DMS153 (cell line): ENCODE measurements around the gene NRP1.

ENCODE experiments used
- DNase-seq: peaks from one replicate; lab custom pipeline; 2025; lab: John Stamatoyannopoulos, UW

The NRP1 gene

GRCh38 chr10:33260403-33261149, 73.9 kb downstream of the NRP1 start:
- peak; percentile 20 for DNase-seq

GRCh38 chr10:33258967-33259366, 75.5 kb downstream of the NRP1 start:
- no peak for DNase-seq

- no peak for DNase-seq
Observed at GRCh38 chr10:33257439-33258080, 76.9 kb downstream of the NRP1 start.

GRCh38 chr10:33256458-33256857, 78.0 kb downstream of the NRP1 start:
- DNase-seq, result no peak

- no peak for DNase-seq
Observed at GRCh38 chr10:33254556-33255160, 79.8 kb downstream of the NRP1 start.

GRCh38 chr10:33253411-33253810, 81.1 kb downstream of the NRP1 start:
- DNase-seq, result no peak

GRCh38 chr10:33252794-33253203, 81.7 kb downstream of the NRP1 start:
- DNase-seq, result no peak

- no peak for DNase-seq
Observed at GRCh38 chr10:33252324-33252723, 82.1 kb downstream of the NRP1 start.

- DNase-seq, result no peak
Observed at GRCh38 chr10:33249659-33250345, 84.7 kb downstream of the NRP1 start.

GRCh38 chr10:33249137-33249536, 85.3 kb downstream of the NRP1 start:
- DNase-seq, result no peak

- no peak for DNase-seq
Observed at GRCh38 chr10:33248638-33249037, 85.8 kb downstream of the NRP1 start.

GRCh38 chr10:33247221-33247922, 87.1 kb downstream of the NRP1 start:
- DNase-seq, result no peak

GRCh38 chr10:33245343-33245742, 89.1 kb downstream of the NRP1 start:
- no peak for DNase-seq

GRCh38 chr10:33244354-33244967, 90.0 kb downstream of the NRP1 start:
- DNase-seq, result no peak

- DNase-seq, result no peak
Observed at GRCh38 chr10:33243703-33244102, 90.8 kb downstream of the NRP1 start.

- DNase-seq, result no peak
Observed at GRCh38 chr10:33242931-33243330, 91.5 kb downstream of the NRP1 start.

GRCh38 chr10:33241351-33241750, 93.1 kb downstream of the NRP1 start:
- DNase-seq, result no peak

GRCh38 chr10:33240931-33241330, 93.5 kb downstream of the NRP1 start:
- no peak for DNase-seq

GRCh38 chr10:33240258-33240657, 94.2 kb downstream of the NRP1 start:
- DNase-seq, result no peak

- no peak for DNase-seq
Observed at GRCh38 chr10:33239257-33239656, 95.2 kb downstream of the NRP1 start.

- DNase-seq, result no peak
Observed at GRCh38 chr10:33238643-33239042, 95.8 kb downstream of the NRP1 start.
